NCI-H446 (cell line): ENCODE measurements around the gene RAB44.

Experiments
- DNase-seq, 2 experiments: peaks; one replicate each; lab custom pipeline; 2025; lab: John Stamatoyannopoulos, UW

RAB44 gene

GRCh38 chr6:36666826-36667591, 30.6 kb upstream of the RAB44 start:
- DNase-seq: peak; percentile 56 to 90

- DNase-seq: no peak
Observed at GRCh38 chr6:36668591-36668990, 29.0 kb upstream of the RAB44 start.

GRCh38 chr6:36669002-36669401, 28.6 kb upstream of the RAB44 start:
- DNase-seq: no peak

- DNase-seq: no peak
Observed at GRCh38 chr6:36670271-36670670, 27.4 kb upstream of the RAB44 start.

- no peak for DNase-seq
Observed at GRCh38 chr6:36671687-36672375, 25.8 kb upstream of the RAB44 start.

GRCh38 chr6:36673882-36674281, 23.7 kb upstream of the RAB44 start:
- no peak for DNase-seq

- DNase-seq: no peak
Observed at GRCh38 chr6:36674942-36675341, 22.7 kb upstream of the RAB44 start.

- no peak for DNase-seq
Observed at GRCh38 chr6:36676141-36677058, 21.2 kb upstream of the RAB44 start.

- DNase-seq: no peak
Observed at GRCh38 chr6:36677059-36677749, 20.4 kb upstream of the RAB44 start.

GRCh38 chr6:36677753-36678487, 19.7 kb upstream of the RAB44 start:
- DNase-seq: no peak

GRCh38 chr6:36678488-36679042, 19.1 kb upstream of the RAB44 start, which contains the start of gene CDKN1A:
Gene CDKN1A (plus strand): TSS chr6:36678714. CDS start chr6:36684102, 5,388 bp downstream.
- peak; percentile 80 to 98 for DNase-seq

- DNase-seq: peak; percentile 23 to 57
Observed at GRCh38 chr6:36679043-36679833, 18.4 kb upstream of the RAB44 start.

- DNase-seq: peak; percentile 54 to 80
Observed at GRCh38 chr6:36682328-36683144, 15.1 kb upstream of the RAB44 start.

GRCh38 chr6:36683145-36683655, 14.4 kb upstream of the RAB44 start:
- DNase-seq: no peak

GRCh38 chr6:36683656-36684446, 13.8 kb upstream of the RAB44 start:
- DNase-seq: no peak

GRCh38 chr6:36684447-36684812, 13.2 kb upstream of the RAB44 start:
- DNase-seq: no peak

GRCh38 chr6:36685166-36685924, 12.3 kb upstream of the RAB44 start:
- no peak for DNase-seq
